CD4-positive, alpha-beta memory T cell (primary cell): Measurements from ENCODE around the gene ACSL3. TPM values are rescaled to one million over a fixed set of nuclear protein-coding genes. Genes with fewer than 3 reads are reported as not detected.

Experiments used
- CTCF ChIA-PET: fragments of 350-600 bp; sonication (Branson Sonifier 250); formaldehyde crosslinking; loops from one replicate; lab custom pipeline; 2021; ENCODE audit warnings: inconsistent platforms; ENCODE audit not compliant: partially characterized antibody; lab: Charles Lee
- POLR2A ChIA-PET: fragments of 350-600 bp; sonication (Branson Sonifier 250); formaldehyde crosslinking; loops from one replicate; lab custom pipeline; 2021; ENCODE audit not compliant: partially characterized antibody; lab: Charles Lee
- DNase-seq, 5 donors: peaks; one replicate each; pipeline versions ENCODE4 v3.0.0 to v3.0.0-alpha.2; 2020 to 2022; ENCODE audit warnings: mixed read lengths in 1 of 5
- H3K27ac ChIP-seq: one replicate; pipeline ENCODE4 v1.7.0; 2013; ENCODE audit warnings: low read depth, low read length
- H3K27me3 ChIP-seq: 2 replicates; pipeline ENCODE4 v1.7.0; 2013; ENCODE audit warnings: mild to moderate bottlenecking, low read length, moderate library complexity; ENCODE audit not compliant: insufficient read depth
- H3K36me3 ChIP-seq: 2 replicates; pipeline ENCODE4 v1.7.0; 2013; ENCODE audit warnings: mild to moderate bottlenecking, low read length, moderate library complexity; ENCODE audit not compliant: insufficient read depth
- H3K4me1 ChIP-seq: 2 replicates; pipeline ENCODE4 v1.7.0; 2013; ENCODE audit warnings: mild to moderate bottlenecking, low read length, moderate library complexity; ENCODE audit not compliant: insufficient read depth
- H3K4me3 ChIP-seq, 2 donors: one replicate each; pipeline ENCODE4 v1.7.0; 2013; ENCODE audit warnings: low read length in 2 of 2, mild to moderate bottlenecking in 1 of 2
- H3K9me3 ChIP-seq, 2 donors: one replicate each; pipeline ENCODE4 v1.7.0; 2013; ENCODE audit warnings: low read length in 2 of 2, control low read depth in 1 of 2; ENCODE audit not compliant: control insufficient read depth in 1 of 2
- H3K27ac Mint-ChIP-seq, 7 donors: one replicate each; pipeline ENCODE4 v1.8.0; 2020 to 2021; ENCODE audit warnings: mixed read lengths in 7 of 7, mild to moderate bottlenecking in 6 of 7, inconsistent platforms in 3 of 7, moderate library complexity in 3 of 7
- H3K27me3 Mint-ChIP-seq, 2 donors: one replicate each; pipeline ENCODE4 v1.8.0; 2020 to 2021; ENCODE audit warnings: mixed read lengths in 2 of 2
- H3K36me3 Mint-ChIP-seq, 2 donors: one replicate each; pipeline ENCODE4 v1.8.0; 2020 to 2021; ENCODE audit warnings: mixed read lengths in 2 of 2, inconsistent platforms in 1 of 2, mild to moderate bottlenecking in 1 of 2
- H3K4me1 Mint-ChIP-seq, 4 donors: one replicate each; pipeline ENCODE4 v1.8.0; 2020 to 2021; ENCODE audit warnings: mixed read lengths in 4 of 4, mild to moderate bottlenecking in 1 of 4
- H3K4me3 Mint-ChIP-seq, 8 donors: one replicate each; pipeline ENCODE4 v1.8.0; 2020 to 2021; ENCODE audit warnings: mixed read lengths in 8 of 8, mild to moderate bottlenecking in 7 of 8, moderate library complexity in 6 of 8, inconsistent platforms in 3 of 8
- H3K9me3 Mint-ChIP-seq, 8 donors: one replicate each; pipeline ENCODE4 v1.8.0; 2020 to 2021; ENCODE audit warnings: mixed read lengths in 8 of 8, mild to moderate bottlenecking in 5 of 8, inconsistent platforms in 3 of 8, moderate library complexity in 1 of 8
- intact Hi-C: fragments of 100-400 bp; cut with micrococcal nuclease; formaldehyde crosslinking; loops from one replicate; pipeline ENCODE4 v1.15.1; 2023
- polyA plus RNA-seq, 2 donors: library from polyadenylated mRNA; unstranded; fragments of 300-500 nt; fragmentation: Illumina TruSeq; gene quantifications; one replicate each; pipeline ENCODE4 v1.2.3, GENCODE V29; 2021
- total RNA-seq, 2 experiments: library from RNA; stranded (reverse); gene quantifications; one replicate each; pipeline ENCODE4 v1.2.3, GENCODE V29; 2021

Gene ACSL3
- total and polyA plus RNA-seq, 4 experiments from 2014 or later = 24.8 to 30.9 (median 25.8) TPM

- POLR2A ChIA-PET = no interaction called here
- H3K36me3 Mint-ChIP-seq = no peaks in the 10 kb centered on the region
- no peak overlapping the region for H3K4me3 Mint-ChIP-seq
- Histone ChIP-seq H3K9me3 (no peaks in the 10 kb centered on the region), H3K4me3 (no peak overlapping the region), H3K27me3 (no peaks in the 10 kb centered on the region), H3K27ac (no peak overlapping the region), H3K36me3 (no peaks in the 10 kb centered on the region), H3K4me1 (no peaks in the 10 kb centered on the region)
- H3K4me1 Mint-ChIP-seq = no peaks in the 10 kb centered on the region
- CTCF ChIA-PET = no interaction called here
- peaks cover 4 to 11% of the 10 kb centered on the region in 2 donors for H3K27me3 Mint-ChIP-seq
- intact Hi-C loops = no loop called here
- no peaks in the 10 kb centered on the region for H3K9me3 Mint-ChIP-seq
- no peak for DNase-seq
- H3K27ac Mint-ChIP-seq = no peak overlapping the region
These were observed 33.4 kb upstream of the ACSL3 start for GRCh38 chr2:222827417-222827816.

- Mint-ChIP-seq H3K4me3 (no peak overlapping the region), H3K9me3 (no peaks in the 10 kb centered on the region), H3K36me3 (no peaks in the 10 kb centered on the region), H3K27ac (no peak overlapping the region), H3K4me1 (no peaks in the 10 kb centered on the region), H3K27me3 (peaks cover 4 to 15% of the 10 kb centered on the region in 2 donors)
- Histone ChIP-seq H3K27ac (no peak overlapping the region), H3K4me3 (no peak overlapping the region), H3K4me1 (no peaks in the 10 kb centered on the region), H3K27me3 (no peaks in the 10 kb centered on the region), H3K9me3 (no peaks in the 10 kb centered on the region), H3K36me3 (no peaks in the 10 kb centered on the region)
- ChIA-PET CTCF (no interaction called here), POLR2A (no interaction called here)
- DNase-seq = no peak
- intact Hi-C loops = no loop called here
These were observed 32.3 kb upstream of the ACSL3 start for GRCh38 chr2:222828572-222828971.

GRCh38 chr2:222830164-222830563, 30.7 kb upstream of the ACSL3 start:
- Histone ChIP-seq H3K27ac (no peak overlapping the region), H3K36me3 (no peaks in the 10 kb centered on the region), H3K9me3 (no peaks in the 10 kb centered on the region), H3K4me1 (no peaks in the 10 kb centered on the region), H3K27me3 (no peaks in the 10 kb centered on the region), H3K4me3 (no peak overlapping the region)
- ChIA-PET CTCF (no interaction called here), POLR2A (no interaction called here)
- H3K27ac Mint-ChIP-seq = no peak overlapping the region
- peaks cover 4 to 16% of the 10 kb centered on the region in 2 donors for H3K27me3 Mint-ChIP-seq
- no peaks in the 10 kb centered on the region for H3K4me1 Mint-ChIP-seq
- no peaks in the 10 kb centered on the region for H3K36me3 Mint-ChIP-seq
- no peak for DNase-seq
- no peak overlapping the region for H3K4me3 Mint-ChIP-seq
- no peaks in the 10 kb centered on the region for H3K9me3 Mint-ChIP-seq
- intact Hi-C loops = no loop called here

GRCh38 chr2:222833410-222833809, 27.4 kb upstream of the ACSL3 start:
- H3K27ac ChIP-seq = no peak overlapping the region
- Mint-ChIP-seq H3K36me3 (no peaks in the 10 kb centered on the region), H3K27me3 (peaks cover 13 to 18% of the 10 kb centered on the region in 2 donors), H3K4me3 (no peak overlapping the region), H3K27ac (no peak overlapping the region), H3K4me1 (peaks cover 0 to 2% (median 0%) of the 10 kb centered on the region in 4 donors), H3K9me3 (no peaks in the 10 kb centered on the region)
- no peaks in the 10 kb centered on the region for H3K36me3 ChIP-seq
- intact Hi-C loops = no loop called here
- no peaks in the 10 kb centered on the region for H3K4me1 ChIP-seq
- H3K27me3 ChIP-seq = no peaks in the 10 kb centered on the region
- no peak overlapping the region for H3K4me3 ChIP-seq
- no peaks in the 10 kb centered on the region for H3K9me3 ChIP-seq
- CTCF ChIA-PET = no interaction called here
- no peak for DNase-seq
- POLR2A ChIA-PET = no interaction called here

- POLR2A ChIA-PET = no interaction called here
- no peaks in the 10 kb centered on the region for H3K36me3 Mint-ChIP-seq
These were observed 25.6 kb upstream of the ACSL3 start for GRCh38 chr2:222835143-222835822.

GRCh38 chr2:222835823-222836151, 25.0 kb upstream of the ACSL3 start:
- Histone ChIP-seq H3K9me3 (no peaks in the 10 kb centered on the region), H3K27ac (no peak overlapping the region), H3K4me3 (no peak overlapping the region), H3K27me3 (no peaks in the 10 kb centered on the region), H3K36me3 (no peaks in the 10 kb centered on the region), H3K4me1 (no peaks in the 10 kb centered on the region)
- no peak for DNase-seq
- no peaks in the 10 kb centered on the region for H3K36me3 Mint-ChIP-seq
- H3K4me1 Mint-ChIP-seq = peaks cover 0 to 2% (median 0%) of the 10 kb centered on the region in 4 donors
- intact Hi-C loops = no loop called here
- H3K4me3 Mint-ChIP-seq = no peak overlapping the region
- ChIA-PET POLR2A (interaction anchor here (0.7 kb wide), 1 partner anchor 26 kb away, joined by 3 read pairs; no protein-coding TSS in a partner anchor), CTCF (interaction anchor here (1.1 kb wide), 1 partner anchor 68 kb away, joined by 3 read pairs; no protein-coding TSS in a partner anchor)
- H3K27me3 Mint-ChIP-seq = peaks cover 10 to 16% of the 10 kb centered on the region in 2 donors
- H3K9me3 Mint-ChIP-seq = no peaks in the 10 kb centered on the region
- H3K27ac Mint-ChIP-seq = no peak overlapping the region

More at GRCh38 chr2:222835143-222835822, 25.6 kb upstream of the ACSL3 start:
- Mint-ChIP-seq H3K27me3 (peaks cover 13 to 18% of the 10 kb centered on the region in 2 donors), H3K4me1 (peaks cover 0 to 2% (median 0%) of the 10 kb centered on the region in 4 donors), H3K4me3 (no peak overlapping the region), H3K27ac (no peak overlapping the region), H3K9me3 (no peaks in the 10 kb centered on the region)
- H3K4me3 ChIP-seq = no peak overlapping the region
- CTCF ChIA-PET = interaction anchor here (1.1 kb wide), 1 partner anchor 68 kb away, joined by 3 read pairs; no protein-coding TSS in a partner anchor
- H3K36me3 ChIP-seq = no peaks in the 10 kb centered on the region
- intact Hi-C loops = no loop called here
- no peak for DNase-seq
- no peaks in the 10 kb centered on the region for H3K9me3 ChIP-seq
- no peaks in the 10 kb centered on the region for H3K4me1 ChIP-seq
- no peaks in the 10 kb centered on the region for H3K27me3 ChIP-seq
- no peak overlapping the region for H3K27ac ChIP-seq

GRCh38 chr2:222837643-222838056, 23.2 kb upstream of the ACSL3 start:
- H3K9me3 Mint-ChIP-seq = no peaks in the 10 kb centered on the region
- Histone ChIP-seq H3K4me1 (no peaks in the 10 kb centered on the region), H3K36me3 (no peaks in the 10 kb centered on the region), H3K27ac (no peak overlapping the region), H3K9me3 (no peaks in the 10 kb centered on the region), H3K4me3 (no peak overlapping the region), H3K27me3 (no peaks in the 10 kb centered on the region)
- peaks cover 0 to 2% (median 0%) of the 10 kb centered on the region in 4 donors for H3K4me1 Mint-ChIP-seq
- DNase-seq = no peak
- H3K36me3 Mint-ChIP-seq = no peaks in the 10 kb centered on the region
- H3K27me3 Mint-ChIP-seq = peaks cover 10 to 19% of the 10 kb centered on the region in 2 donors
- H3K27ac Mint-ChIP-seq = no peak overlapping the region
- ChIA-PET POLR2A (no interaction called here), CTCF (no interaction called here)
- H3K4me3 Mint-ChIP-seq = no peak overlapping the region
- intact Hi-C loops = no loop called here
